ENCODE results near the gene COL17A1.

Gene COL17A1

GRCh38 chr10:104028823-104029520 lies 56.7 kb downstream of the COL17A1 start:
- Histone ChIP-seq H3K36me3 (ENCODE audit: control insufficient read depth in 4 of 4, insufficient read depth in 4 of 4, low read length in 3 of 4) (peaks cover 26 to 62% (median 44%) of the 10 kb centered on the region in 4 experiments), H3K4me3 (ENCODE audit: control insufficient read depth in 1 of 7, extremely low read depth in 1 of 7, insufficient read depth in 4 of 7, low read depth in 2 of 7, low read length in 6 of 7) (no peak overlapping the region), H3K27ac (ENCODE audit: insufficient read depth in 1 of 2, low read depth in 1 of 2, low read length in 2 of 2, poor library complexity in 1 of 2, severe bottlenecking in 2 of 2) (no peak overlapping the region), H3K4me1 (ENCODE audit: control extremely low read depth in 1 of 4, control insufficient read depth in 4 of 4, insufficient read depth in 4 of 4, low read length in 3 of 4) (no peaks in the 10 kb centered on the region), H3K27me3 (replicated peaks in 2 of 5; ENCODE audit: control insufficient read depth in 4 of 5, insufficient read depth in 5 of 5, low read length in 4 of 5) (no peaks in the 10 kb centered on the region), H3K9me3 (ENCODE audit: control extremely low read depth in 1 of 5, control insufficient read depth in 4 of 5, insufficient read depth in 2 of 5, low read depth in 1 of 5, low read length in 4 of 5) (no peaks in the 10 kb centered on the region)
- no peak for DNase-seq
- 100% methylated on average over 3 of the region's 4 CpGs for WGBS (ENCODE audit: insufficient coverage)
- ChIA-PET CTCF (interaction anchor here (0.9 to 2.5 kb wide), 11 partner anchors 10 to 316 kb away, joined by 3 to 7 read pairs (median 3); partner anchors contain the start of gene SFR1), POLR2A (no interaction called here)

GRCh38 chr10:104028146-104028545 lies 57.5 kb downstream of the COL17A1 start:
- ChIA-PET CTCF (interaction anchor here (0.9 to 2.5 kb wide), 9 partner anchors 10 to 316 kb away, joined by 3 to 7 read pairs (median 4); partner anchors contain the start of gene SFR1), POLR2A (no interaction called here)
- DNase-seq: peak; percentile 34 to 68 (median 64)
- 77% methylated on average over 3 of the region's 6 CpGs for WGBS (ENCODE audit: insufficient coverage)
- no peaks in the 10 kb centered on the region for H3K4me1 ChIP-seq (ENCODE audit: control extremely low read depth in 1 of 4, control insufficient read depth in 4 of 4, insufficient read depth in 4 of 4, low read length in 3 of 4)
- H3K27ac ChIP-seq (ENCODE audit: insufficient read depth in 1 of 2, low read depth in 1 of 2, low read length in 2 of 2, poor library complexity in 1 of 2, severe bottlenecking in 2 of 2): no peak overlapping the region
- no peaks in the 10 kb centered on the region for H3K9me3 ChIP-seq (ENCODE audit: control extremely low read depth in 1 of 5, control insufficient read depth in 4 of 5, insufficient read depth in 2 of 5, low read depth in 1 of 5, low read length in 4 of 5)
- H3K36me3 ChIP-seq (ENCODE audit: control insufficient read depth in 4 of 4, insufficient read depth in 4 of 4, low read length in 3 of 4): peaks cover 33 to 71% (median 51%) of the 10 kb centered on the region in 4 experiments
- H3K27me3 ChIP-seq (replicated peaks in 2 of 5; ENCODE audit: control insufficient read depth in 4 of 5, insufficient read depth in 5 of 5, low read length in 4 of 5): no peaks in the 10 kb centered on the region
- no peak overlapping the region for H3K4me3 ChIP-seq (ENCODE audit: control insufficient read depth in 1 of 7, extremely low read depth in 1 of 7, insufficient read depth in 4 of 7, low read depth in 2 of 7, low read length in 6 of 7)

- POLR2A ChIA-PET: no interaction called here
- no CpG with 5 or more reads among the region's 2 CpGs for WGBS (ENCODE audit: insufficient coverage)
- Histone ChIP-seq H3K27me3 (replicated peaks in 2 of 5; ENCODE audit: control insufficient read depth in 4 of 5, insufficient read depth in 5 of 5, low read length in 4 of 5) (no peaks in the 10 kb centered on the region), H3K4me1 (ENCODE audit: control extremely low read depth in 1 of 4, control insufficient read depth in 4 of 4, insufficient read depth in 4 of 4, low read length in 3 of 4) (no peaks in the 10 kb centered on the region), H3K27ac (ENCODE audit: insufficient read depth in 1 of 2, low read depth in 1 of 2, low read length in 2 of 2, poor library complexity in 1 of 2, severe bottlenecking in 2 of 2) (no peak overlapping the region), H3K4me3 (ENCODE audit: control insufficient read depth in 1 of 7, extremely low read depth in 1 of 7, insufficient read depth in 4 of 7, low read depth in 2 of 7, low read length in 6 of 7) (no peak overlapping the region), H3K9me3 (ENCODE audit: control extremely low read depth in 1 of 5, control insufficient read depth in 4 of 5, insufficient read depth in 2 of 5, low read depth in 1 of 5, low read length in 4 of 5) (no peaks in the 10 kb centered on the region), H3K36me3 (ENCODE audit: control insufficient read depth in 4 of 4, insufficient read depth in 4 of 4, low read length in 3 of 4) (peaks cover 34 to 72% (median 54%) of the 10 kb centered on the region in 4 experiments)
- no peak for DNase-seq
- CTCF ChIA-PET: interaction anchor here (0.9 to 1.0 kb wide), 2 partner anchors 8 to 101 kb away, joined by 3 read pairs; no protein-coding TSS in a partner anchor
Measured at GRCh38 chr10:104026762-104027161, 58.9 kb downstream of the COL17A1 start.

- WGBS (ENCODE audit: insufficient coverage): 97% methylated on average over 3 of the region's 5 CpGs
- Histone ChIP-seq H3K4me3 (ENCODE audit: control insufficient read depth in 1 of 7, extremely low read depth in 1 of 7, insufficient read depth in 4 of 7, low read depth in 2 of 7, low read length in 6 of 7) (no peak overlapping the region), H3K4me1 (ENCODE audit: control extremely low read depth in 1 of 4, control insufficient read depth in 4 of 4, insufficient read depth in 4 of 4, low read length in 3 of 4) (no peaks in the 10 kb centered on the region), H3K36me3 (ENCODE audit: control insufficient read depth in 4 of 4, insufficient read depth in 4 of 4, low read length in 3 of 4) (peaks cover 40 to 78% (median 55%) of the 10 kb centered on the region in 4 experiments), H3K27me3 (replicated peaks in 2 of 5; ENCODE audit: control insufficient read depth in 4 of 5, insufficient read depth in 5 of 5, low read length in 4 of 5) (no peaks in the 10 kb centered on the region), H3K27ac (ENCODE audit: insufficient read depth in 1 of 2, low read depth in 1 of 2, low read length in 2 of 2, poor library complexity in 1 of 2, severe bottlenecking in 2 of 2) (no peak overlapping the region), H3K9me3 (ENCODE audit: control extremely low read depth in 1 of 5, control insufficient read depth in 4 of 5, insufficient read depth in 2 of 5, low read depth in 1 of 5, low read length in 4 of 5) (no peaks in the 10 kb centered on the region)
- DNase-seq: no peak
- ChIA-PET CTCF (interaction anchor here (0.9 kb wide), 1 partner anchor 11 kb away, joined by 3 read pairs; no protein-coding TSS in a partner anchor), POLR2A (no interaction called here)
Measured at GRCh38 chr10:104025524-104025923, 60.2 kb downstream of the COL17A1 start.

- ChIA-PET POLR2A (no interaction called here), CTCF (interaction anchor here (1.4 to 1.7 kb wide), 2 partner anchors 9 to 18 kb away, joined by 4 read pairs; no protein-coding TSS in a partner anchor)
- WGBS (ENCODE audit: insufficient coverage): 99% methylated on average over 5 of the region's 5 CpGs
- Histone ChIP-seq H3K27me3 (replicated peaks in 2 of 5; ENCODE audit: control insufficient read depth in 4 of 5, insufficient read depth in 5 of 5, low read length in 4 of 5) (no peaks in the 10 kb centered on the region), H3K4me3 (ENCODE audit: control insufficient read depth in 1 of 7, extremely low read depth in 1 of 7, insufficient read depth in 4 of 7, low read depth in 2 of 7, low read length in 6 of 7) (no peak overlapping the region), H3K9me3 (ENCODE audit: control extremely low read depth in 1 of 5, control insufficient read depth in 4 of 5, insufficient read depth in 2 of 5, low read depth in 1 of 5, low read length in 4 of 5) (no peaks in the 10 kb centered on the region), H3K4me1 (ENCODE audit: control extremely low read depth in 1 of 4, control insufficient read depth in 4 of 4, insufficient read depth in 4 of 4, low read length in 3 of 4) (no peaks in the 10 kb centered on the region), H3K36me3 (ENCODE audit: control insufficient read depth in 4 of 4, insufficient read depth in 4 of 4, low read length in 3 of 4) (peaks cover 48 to 83% (median 61%) of the 10 kb centered on the region in 4 experiments), H3K27ac (ENCODE audit: insufficient read depth in 1 of 2, low read depth in 1 of 2, low read length in 2 of 2, poor library complexity in 1 of 2, severe bottlenecking in 2 of 2) (no peak overlapping the region)
- DNase-seq: no peak
Measured at GRCh38 chr10:104022026-104022425, 63.7 kb downstream of the COL17A1 start.

GRCh38 chr10:104021246-104021645 lies 64.4 kb downstream of the COL17A1 start:
- no peak overlapping the region for H3K27ac ChIP-seq (ENCODE audit: insufficient read depth in 1 of 2, low read depth in 1 of 2, low read length in 2 of 2, poor library complexity in 1 of 2, severe bottlenecking in 2 of 2)
- no peaks in the 10 kb centered on the region for H3K9me3 ChIP-seq (ENCODE audit: control extremely low read depth in 1 of 5, control insufficient read depth in 4 of 5, insufficient read depth in 2 of 5, low read depth in 1 of 5, low read length in 4 of 5)
- POLR2A ChIA-PET: no interaction called here

GRCh38 chr10:104020020-104020419 lies 65.7 kb downstream of the COL17A1 start:
- ChIA-PET CTCF (interaction anchor here (1.3 kb wide), 1 partner anchor 99 kb away, joined by 3 read pairs; no protein-coding TSS in a partner anchor), POLR2A (no interaction called here)
- 100% methylated on average over 1 of the region's 1 CpG for WGBS (ENCODE audit: insufficient coverage)
- Histone ChIP-seq H3K36me3 (ENCODE audit: control insufficient read depth in 4 of 4, insufficient read depth in 4 of 4, low read length in 3 of 4) (peaks cover 39 to 71% (median 58%) of the 10 kb centered on the region in 4 experiments), H3K9me3 (ENCODE audit: control extremely low read depth in 1 of 5, control insufficient read depth in 4 of 5, insufficient read depth in 2 of 5, low read depth in 1 of 5, low read length in 4 of 5) (no peaks in the 10 kb centered on the region), H3K4me3 (ENCODE audit: control insufficient read depth in 1 of 7, extremely low read depth in 1 of 7, insufficient read depth in 4 of 7, low read depth in 2 of 7, low read length in 6 of 7) (no peak overlapping the region), H3K4me1 (ENCODE audit: control extremely low read depth in 1 of 4, control insufficient read depth in 4 of 4, insufficient read depth in 4 of 4, low read length in 3 of 4) (no peaks in the 10 kb centered on the region), H3K27me3 (replicated peaks in 2 of 5; ENCODE audit: control insufficient read depth in 4 of 5, insufficient read depth in 5 of 5, low read length in 4 of 5) (no peaks in the 10 kb centered on the region), H3K27ac (ENCODE audit: insufficient read depth in 1 of 2, low read depth in 1 of 2, low read length in 2 of 2, poor library complexity in 1 of 2, severe bottlenecking in 2 of 2) (no peak overlapping the region)
- DNase-seq: no peak

More at GRCh38 chr10:104021246-104021645, 64.4 kb downstream of the COL17A1 start:
- Histone ChIP-seq H3K36me3 (ENCODE audit: control insufficient read depth in 4 of 4, insufficient read depth in 4 of 4, low read length in 3 of 4) (peaks cover 47 to 79% (median 63%) of the 10 kb centered on the region in 4 experiments), H3K4me1 (ENCODE audit: control extremely low read depth in 1 of 4, control insufficient read depth in 4 of 4, insufficient read depth in 4 of 4, low read length in 3 of 4) (no peaks in the 10 kb centered on the region), H3K27me3 (replicated peaks in 2 of 5; ENCODE audit: control insufficient read depth in 4 of 5, insufficient read depth in 5 of 5, low read length in 4 of 5) (no peaks in the 10 kb centered on the region), H3K4me3 (ENCODE audit: control insufficient read depth in 1 of 7, extremely low read depth in 1 of 7, insufficient read depth in 4 of 7, low read depth in 2 of 7, low read length in 6 of 7) (no peak overlapping the region)
- WGBS (ENCODE audit: insufficient coverage): 100% methylated on average over 1 of the region's 1 CpG
- CTCF ChIA-PET: interaction anchor here (0.9 to 1.7 kb wide), 4 partner anchors 8 to 100 kb away, joined by 3 to 4 read pairs (median 4); no protein-coding TSS in a partner anchor
- DNase-seq: no peak

Measured in common myeloid progenitor, CD34-positive (primary cell).